ENCODE results near the gene MTHFS. TPM values are rescaled to one million over a fixed set of nuclear protein-coding genes. Genes with fewer than 3 reads are reported as not detected.
"Not testable (repeated sequence)": the region's sequence is repeated elsewhere in the genome, so short reads cannot be mapped to it uniquely, and the experiment has no call there.

MTHFS gene
- total RNA-seq, 4 donors from 2014 or later, result 6.9 to 16.9 (median 16.3) TPM

GRCh38 chr15:79903144-79903543, 6.3 kb upstream of the MTHFS start:
- H3K27ac ChIP-seq, result no peak overlapping the region
- H3K4me1 ChIP-seq, result no peaks in the 10 kb centered on the region
- WGBS, 2 donors, result 89 to 90% methylated on average over 2 of the region's 2 CpGs
- no peaks in the 10 kb centered on the region for H3K9me3 ChIP-seq
- no peaks in the 10 kb centered on the region for H3K27me3 ChIP-seq
- no peak for TF ChIP-seq POLR2A (IDR thresholded peaks at IDR 0.05)
- TF ChIP-seq CTCF (IDR thresholded peaks at IDR 0.05), result no peak
- TF ChIP-seq EP300 (IDR thresholded peaks at IDR 0.05), result no peak
- DNase-seq (ENCODE audit: low spot score in 2 of 2), result no peak
- no peak overlapping the region for H3K4me3 ChIP-seq
- no peaks in the 10 kb centered on the region for H3K36me3 ChIP-seq

- Histone ChIP-seq H3K27ac (no peak overlapping the region), H3K4me1 (peaks cover 0 to 5% (median 0%) of the 10 kb centered on the region in 4 donors), H3K27me3 (no peaks in the 10 kb centered on the region), H3K4me3 (no peak overlapping the region), H3K36me3 (no peaks in the 10 kb centered on the region), H3K9me3 (no peaks in the 10 kb centered on the region)
- peak in 1 of 2 donors; percentile 10 for DNase-seq (ENCODE audit: low spot score in 2 of 2)
- TF ChIP-seq POLR2A (IDR thresholded peaks at IDR 0.05), result no peak
- 26 to 39% methylated on average over 1 of the region's 1 CpG for WGBS, 2 donors
Observed at GRCh38 chr15:79901958-79902357, 5.1 kb upstream of the MTHFS start.

- WGBS, 2 donors, result 93 to 96% methylated on average over 4 of the region's 4 CpGs
- not testable (repeated sequence) for H3K9me3 ChIP-seq; H3K4me1 ChIP-seq; H3K36me3 ChIP-seq; H3K27me3 ChIP-seq; H3K27ac ChIP-seq; H3K4me3 ChIP-seq; DNase-seq (ENCODE audit: low spot score in 2 of 2)
Observed at GRCh38 chr15:79900818-79901378, 4.1 kb upstream of the MTHFS start.

GRCh38 chr15:79900087-79900486, 3.3 kb upstream of the MTHFS start:
- 89 to 92% methylated on average over 9 of the region's 9 CpGs for WGBS, 2 donors
- no peak for DNase-seq (ENCODE audit: low spot score in 2 of 2)
- H3K27ac ChIP-seq, result no peak overlapping the region

GRCh38 chr15:79898786-79899185, 2.0 kb upstream of the MTHFS start:
- peaks cover 0 to 11% (median 0%) of the 10 kb centered on the region in 4 donors for H3K4me1 ChIP-seq
- TF ChIP-seq EP300 (IDR thresholded peaks at IDR 0.05), result peak in 1 of 2 donors; percentile 47
- 32 to 38% methylated on average over 3 of the region's 3 CpGs for WGBS, 2 donors
- H3K27me3 ChIP-seq, H3K9me3 ChIP-seq, H3K36me3 ChIP-seq, H3K4me3 ChIP-seq: not testable (repeated sequence)
- peak overlapping the region in 2 of 4 donors; percentile 55 to 60 for H3K27ac ChIP-seq
- DNase-seq (ENCODE audit: low spot score in 2 of 2), result peak in 1 of 2 donors; percentile 19

More at GRCh38 chr15:79900087-79900486, 3.3 kb upstream of the MTHFS start:
- TF ChIP-seq EP300 (IDR thresholded peaks at IDR 0.05) (no peak), CTCF (IDR thresholded peaks at IDR 0.05) (no peak), POLR2A (IDR thresholded peaks at IDR 0.05) (no peak)
- no peaks in the 10 kb centered on the region for H3K9me3 ChIP-seq
- no peaks in the 10 kb centered on the region for H3K27me3 ChIP-seq
- H3K4me3 ChIP-seq, result no peak overlapping the region
- H3K36me3 ChIP-seq, result no peaks in the 10 kb centered on the region
- peaks cover 0 to 11% (median 0%) of the 10 kb centered on the region in 4 donors for H3K4me1 ChIP-seq

- Histone ChIP-seq H3K9me3 (no peaks in the 10 kb centered on the region), H3K36me3 (no peaks in the 10 kb centered on the region), H3K27ac (peak overlapping the region in 2 of 4 donors; percentile 7 to 34), H3K4me1 (peaks cover 0 to 11% (median 0%) of the 10 kb centered on the region in 4 donors), H3K4me3 (no peak overlapping the region), H3K27me3 (no peaks in the 10 kb centered on the region)
- TF ChIP-seq POLR2A (IDR thresholded peaks at IDR 0.05), result no peak
- TF ChIP-seq CTCF (IDR thresholded peaks at IDR 0.05), result no peak
- TF ChIP-seq EP300 (IDR thresholded peaks at IDR 0.05), result no peak
- DNase-seq (ENCODE audit: low spot score in 2 of 2), result no peak
- 84 to 88% methylated on average over 4 of the region's 4 CpGs for WGBS, 2 donors
Observed at GRCh38 chr15:79898369-79898768, 1.6 kb upstream of the MTHFS start.
